ENCODE measurements around the gene ADGRL3.

ADGRL3 gene

GRCh38 chr4:61995717-61996340 is 795.7 kb downstream of the ADGRL3 start:
- H3K4me2 ChIP-seq (ENCODE audit: low read length): no peak overlapping the region
- H3K27me3 ChIP-seq (ENCODE audit: insufficient read depth, low read length): no peaks in the 10 kb centered on the region
- H3K9me2 ChIP-seq (ENCODE audit: low read depth, low read length): no peaks in the 10 kb centered on the region; the same call in 1 of the 2 replicates
- no peaks in the 10 kb centered on the region for H4K20me1 ChIP-seq (ENCODE audit: insufficient read depth, low read length)
- no peaks in the 10 kb centered on the region for H3F3A ChIP-seq (ENCODE audit: insufficient read depth, low read length)
- no peaks in the 10 kb centered on the region for H3K4me1 ChIP-seq (ENCODE audit: insufficient read depth, low read length, severe bottlenecking)
- no peak overlapping the region for H2AFZ ChIP-seq (ENCODE audit: low read length)
- TF ChIP-seq CTCF (IDR thresholded peaks at IDR 0.05; ENCODE audit: low read length): no peak
- H3K4me3 ChIP-seq (ENCODE audit: low read depth, low read length, poor library complexity, severe bottlenecking): no peak overlapping the region
- no peak overlapping the region for H3K9ac ChIP-seq (ENCODE audit: low read length)
- no peaks in the 10 kb centered on the region for H3K36me3 ChIP-seq (ENCODE audit: insufficient read depth, low read length)
- no peak overlapping the region for H3K27ac ChIP-seq (ENCODE audit: low read depth, low read length, poor library complexity, severe bottlenecking)
- no peaks in the 10 kb centered on the region for H3K79me2 ChIP-seq (ENCODE audit: insufficient read depth, low read length)
- no peaks in the 10 kb centered on the region for H3K9me3 ChIP-seq (ENCODE audit: low read length)

GRCh38 chr4:61996943-61997342 is 796.8 kb downstream of the ADGRL3 start:
- Histone ChIP-seq H3K27me3 (ENCODE audit: insufficient read depth, low read length) (no peaks in the 10 kb centered on the region), H3K79me2 (ENCODE audit: insufficient read depth, low read length) (no peaks in the 10 kb centered on the region), H3K4me3 (ENCODE audit: low read depth, low read length, poor library complexity, severe bottlenecking) (no peak overlapping the region), H3K9me3 (ENCODE audit: low read length) (no peaks in the 10 kb centered on the region), H3K36me3 (ENCODE audit: insufficient read depth, low read length) (no peaks in the 10 kb centered on the region), H2AFZ (ENCODE audit: low read length) (no peak overlapping the region), H3K4me2 (ENCODE audit: low read length) (no peak overlapping the region), H3K4me1 (ENCODE audit: insufficient read depth, low read length, severe bottlenecking) (no peaks in the 10 kb centered on the region), H3K9me2 (ENCODE audit: low read depth, low read length) (no peaks in the 10 kb centered on the region; the same call in 1 of the 2 replicates), H3K27ac (ENCODE audit: low read depth, low read length, poor library complexity, severe bottlenecking) (no peak overlapping the region), H3F3A (ENCODE audit: insufficient read depth, low read length) (no peaks in the 10 kb centered on the region), H4K20me1 (ENCODE audit: insufficient read depth, low read length) (no peaks in the 10 kb centered on the region), H3K9ac (ENCODE audit: low read length) (no peak overlapping the region)
- TF ChIP-seq EZH2 (IDR thresholded peaks at IDR 0.05; ENCODE audit: borderline replicate concordance, low read length) (no peak), CTCF (IDR thresholded peaks at IDR 0.05; ENCODE audit: low read length) (no peak)

- Histone ChIP-seq H3F3A (ENCODE audit: insufficient read depth, low read length) (no peaks in the 10 kb centered on the region), H3K4me2 (ENCODE audit: low read length) (no peak overlapping the region), H3K9ac (ENCODE audit: low read length) (no peak overlapping the region), H3K79me2 (ENCODE audit: insufficient read depth, low read length) (no peaks in the 10 kb centered on the region), H3K27me3 (ENCODE audit: insufficient read depth, low read length) (no peaks in the 10 kb centered on the region), H2AFZ (ENCODE audit: low read length) (no peak overlapping the region), H3K9me2 (ENCODE audit: low read depth, low read length) (no peaks in the 10 kb centered on the region; the same call in 1 of the 2 replicates), H3K4me1 (ENCODE audit: insufficient read depth, low read length, severe bottlenecking) (no peaks in the 10 kb centered on the region), H4K20me1 (ENCODE audit: insufficient read depth, low read length) (no peaks in the 10 kb centered on the region), H3K4me3 (ENCODE audit: low read depth, low read length, poor library complexity, severe bottlenecking) (no peak overlapping the region), H3K9me3 (ENCODE audit: low read length) (no peaks in the 10 kb centered on the region), H3K36me3 (ENCODE audit: insufficient read depth, low read length) (no peaks in the 10 kb centered on the region), H3K27ac (ENCODE audit: low read depth, low read length, poor library complexity, severe bottlenecking) (no peak overlapping the region)
- TF ChIP-seq EZH2 (IDR thresholded peaks at IDR 0.05; ENCODE audit: borderline replicate concordance, low read length) (no peak), CTCF (IDR thresholded peaks at IDR 0.05; ENCODE audit: low read length) (no peak)
Measured at GRCh38 chr4:61997831-61998230, 797.7 kb downstream of the ADGRL3 start.

Measured in OCI-LY1 (cell line).